K562 (cell line): Measurements from ENCODE around the gene NUB1. TPM values are rescaled to one million over a fixed set of nuclear protein-coding genes. Genes with fewer than 3 reads are reported as not detected.

ENCODE experiments used
- ATAC-seq: fragments of 200-7000 bp; cut with Tn5 transposase; 3 replicates; pipeline ENCODE4 v1.9.1; 2020; ENCODE audit warnings: moderate library complexity
- BruUV-seq: library from RNA; stranded (reverse); fragments of 400-500 nt; replicated peaks from 2 replicates; lab custom pipeline; 2021; lab: Mats Ljungman, UMichigan
- CTCF ChIA-PET: fragments of 300-600 bp; formaldehyde crosslinking; extraction: SDS; loops from one replicate; lab custom pipeline; 2021; ENCODE audit warnings: low intra/inter-chr PET ratio; lab: Yijun Ruan, JAX
- POLR2A ChIA-PET: fragments of 300-600, 350-650 bp; sonication (Branson Sonifier 250); formaldehyde crosslinking; extraction: SDS; loops from one replicate; lab custom pipeline; 2021; ENCODE audit warnings: antibody characterized with exemption, inconsistent platforms; lab: Yijun Ruan, JAX
- DNase-seq, 4 experiments: peaks; one replicate each; pipeline versions ENCODE4 v3.0.0 to v3.0.0-alpha.2; 2011 to 2018; ENCODE audit warnings: low spot score in 3 of 4, mixed read lengths in 3 of 4; ENCODE audit errors: extremely low read depth in 1 of 4
- FAIRE-seq: peaks from 2 replicates; lab custom pipeline; 2011; peaks lifted over from hg19 to GRCh38; lab: Jason Lieb, UNC
- H2AFZ ChIP-seq: 2 replicates; pipeline ENCODE4 v1.6.0; 2011; ENCODE audit warnings: low read depth, low read length, control low read depth, inconsistent platforms
- H3K27ac ChIP-seq: fragments of 200-600 bp; 3 replicates; pipeline ENCODE4 v1.8.0; 2011; ENCODE audit warnings: low read depth, mild to moderate bottlenecking, control low read depth, inconsistent platforms, low read length, moderate library complexity, mixed read lengths; ENCODE audit errors: extremely low read depth
- H3K27me3 ChIP-seq, 2 experiments: fragments of 300-600 bp in 1 of 2; 2 replicates in 1 of 2; 3 replicates in 1 of 2; pipeline versions ENCODE4 v1.6.0 to v1.8.0; 2011; ENCODE audit warnings: inconsistent platforms in 2 of 2, low read length in 2 of 2, mild to moderate bottlenecking in 1 of 2, mixed read lengths in 1 of 2, moderate library complexity in 1 of 2; ENCODE audit not compliant: control insufficient read depth in 2 of 2, insufficient read depth in 2 of 2
- H3K36me3 ChIP-seq: fragments of 300-600 bp; 3 replicates; pipeline ENCODE4 v1.8.0; 2011; ENCODE audit warnings: mild to moderate bottlenecking, low read length, inconsistent platforms; ENCODE audit not compliant: control insufficient read depth, insufficient read depth
- H3K4me1 ChIP-seq, 2 experiments: fragments of 200-600 bp in 1 of 2; replicated peaks in 1 of 2; 2 replicates in 1 of 2; 3 replicates in 1 of 2; pipeline versions ENCODE4 v1.5.1 to v1.8.0; 2011; ENCODE audit warnings: inconsistent platforms in 2 of 2, low read length in 2 of 2, mild to moderate bottlenecking in 1 of 2, mixed read lengths in 1 of 2, moderate library complexity in 1 of 2; ENCODE audit not compliant: control insufficient read depth in 2 of 2, insufficient read depth in 2 of 2
- H3K4me2 ChIP-seq: 2 replicates; pipeline ENCODE4 v1.6.1; 2011; ENCODE audit warnings: low read length, control low read depth, inconsistent platforms, mixed read lengths; ENCODE audit not compliant: insufficient read depth
- H3K4me3 ChIP-seq: fragments of 200-600 bp; sonication (generic), shearing (Covaris generic); 2 replicates; pipeline ENCODE4 v1.5.1; 2016; ENCODE audit warnings: control low read depth, inconsistent platforms
- H3K79me2 ChIP-seq: fragments of 200-600 bp; 3 replicates; pipeline ENCODE4 v1.8.0; 2011; ENCODE audit warnings: low read length, inconsistent platforms; ENCODE audit not compliant: control insufficient read depth, insufficient read depth
- H3K9ac ChIP-seq, 2 experiments: 2 replicates each; pipeline versions ENCODE4 v1.6.0 to v1.6.1; 2011; ENCODE audit warnings: low read depth in 2 of 2, low read length in 2 of 2, control low read depth in 1 of 2, inconsistent platforms in 1 of 2, mild to moderate bottlenecking in 1 of 2, mixed read lengths in 1 of 2; ENCODE audit not compliant: insufficient read depth in 1 of 2
- H3K9me1 ChIP-seq: one replicate; pipeline ENCODE4 v1.6.0; 2011; ENCODE audit warnings: inconsistent platforms, mild to moderate bottlenecking, low read length, moderate library complexity; ENCODE audit not compliant: control insufficient read depth, insufficient read depth
- H3K9me3 ChIP-seq: replicated peaks from 2 replicates; pipeline ENCODE4 v1.5.1; 2011; ENCODE audit warnings: low read depth, low read length, inconsistent platforms; ENCODE audit not compliant: control insufficient read depth, insufficient read depth
- H4K20me1 ChIP-seq: replicated peaks from 2 replicates; pipeline ENCODE4 v1.6.1; 2011; ENCODE audit warnings: low read length, inconsistent platforms, mixed read lengths; ENCODE audit not compliant: control insufficient read depth, insufficient read depth
- CREB3L1 ChIP-seq: fragments of 450-650 bp; IDR thresholded peaks from 2 replicates; pipeline ENCODE4 v1.6.1; 2014; ENCODE audit warnings: low read depth, mild to moderate bottlenecking, moderate library complexity, borderline replicate concordance
- EZH2 ChIP-seq: IDR thresholded peaks from 2 replicates; pipeline ENCODE4 v1.6.1; 2012; ENCODE audit warnings: low read depth, mild to moderate bottlenecking, inconsistent platforms, low read length, borderline replicate concordance
- MAZ ChIP-seq, 2 experiments: fragments of 450-650 bp in 1 of 2; sonication (generic) in 1 of 2; formaldehyde crosslinking; IDR thresholded peaks in 1 of 2; conservative IDR thresholded peaks in 1 of 2; 2 replicates each; pipeline versions ENCODE4 v1.4.0 to v1.5.0; 2020; ENCODE audit warnings: mild to moderate bottlenecking in 1 of 2, missing genetic modification reagents in 1 of 2
- NR2C1 ChIP-seq, 2 experiments: fragments of 450-650 bp; IDR thresholded peaks; 2 replicates each; pipeline ENCODE4 v1.6.1; 2017; ENCODE audit warnings: mild to moderate bottlenecking in 2 of 2, antibody characterized with exemption in 1 of 2, inconsistent platforms in 1 of 2, missing compliant biosample characterization in 1 of 2, missing genetic modification characterization in 1 of 2
- POLR2A ChIP-seq: fragments of 450-650 bp; conservative IDR thresholded peaks from 2 replicates; pipeline ENCODE4 v1.6.1; 2016
- PURB ChIP-seq: sonication (generic); formaldehyde crosslinking; IDR thresholded peaks from 2 replicates; pipeline ENCODE4 v1.9.0; 2021; ENCODE audit warnings: low read depth, mild to moderate bottlenecking, missing genetic modification reagents
- RBM22 ChIP-seq: fragments of 200-400 bp; formaldehyde crosslinking; IDR thresholded peaks from 2 replicates; pipeline ENCODE4 v1.6.1; 2018; ENCODE audit warnings: low read length, low read depth; ENCODE audit not compliant: poor library complexity, severe bottlenecking
- RFX5 ChIP-seq: IDR thresholded peaks from 2 replicates; pipeline ENCODE4 v1.6.1; 2011; ENCODE audit warnings: low read depth, mild to moderate bottlenecking, improper control_type of control experiment, low read length
- SLC30A9 ChIP-seq: fragments of 250-450 bp; sonication (Bioruptor Pico); IDR thresholded peaks from 2 replicates; pipeline ENCODE4 v1.8.0; 2022; ENCODE audit warnings: mild to moderate bottlenecking, moderate library complexity
- SMAD2 ChIP-seq: fragments of 150-350 bp; IDR thresholded peaks from 2 replicates; pipeline ENCODE4 v1.6.1; 2014; ENCODE audit warnings: low read depth, mild to moderate bottlenecking, low read length
- SMARCE1 ChIP-seq: fragments of 450-650 bp; IDR thresholded peaks from 2 replicates; pipeline ENCODE4 v1.7.1; 2016; ENCODE audit warnings: mild to moderate bottlenecking
- SREBF1 ChIP-seq: fragments of 150-350 bp; IDR thresholded peaks from 2 replicates; pipeline ENCODE4 v1.6.1; 2014; ENCODE audit warnings: antibody characterized with exemption, low read depth, low read length, borderline replicate concordance
- ZNF140 ChIP-seq: fragments of 250-450 bp; sonication (Bioruptor Pico); IDR thresholded peaks from 2 replicates; pipeline ENCODE4 v1.8.0; 2021; ENCODE audit warnings: moderate library complexity, mild to moderate bottlenecking, inconsistent platforms
- ZNF212 ChIP-seq: fragments of 450-650 bp; formaldehyde crosslinking; IDR thresholded peaks from 2 replicates; pipeline ENCODE4 v1.4.0; 2020; ENCODE audit warnings: mild to moderate bottlenecking
- ZNF431 ChIP-seq: sonication (generic); formaldehyde crosslinking; IDR thresholded peaks from 2 replicates; pipeline ENCODE4 v1.8.0; 2022; ENCODE audit warnings: mild to moderate bottlenecking, missing genetic modification reagents
- ZNF57 ChIP-seq: fragments of 450-650 bp; formaldehyde crosslinking; IDR thresholded peaks from 2 replicates; pipeline ENCODE4 v1.4.0; 2020; ENCODE audit warnings: mild to moderate bottlenecking, moderate library complexity
- ZNF780A ChIP-seq: fragments of 250-450 bp; sonication (Bioruptor Pico); IDR thresholded peaks from 2 replicates; pipeline ENCODE4 v1.5.0; 2021; ENCODE audit warnings: mild to moderate bottlenecking
- in situ Hi-C: fragments of 300-500 bp; cut with MboI; formaldehyde crosslinking; loops from 4 replicates; pipeline ENCODE4 v1.15.0; 2018; ENCODE audit warnings: inconsistent platforms, mixed read lengths
- intact Hi-C: fragments of 100-400 bp; cut with micrococcal nuclease; formaldehyde crosslinking; loops from 2 replicates; pipeline ENCODE4 v1.14.2; 2022
- polyA plus RNA-seq, 8 experiments: library from polyadenylated mRNA; depleted of rRNA in 4 of 8; stranded (reverse) in 5 of 8; unstranded in 3 of 8; fragments of >200 nt; fragmentation: Nextera tagmentation in 2 of 8; fragmentation: Illumina TruSeq in 1 of 8; extraction: Ambion mirVana in 2 of 8; extraction: Trizol in 1 of 8; gene quantifications; 2 replicates each; pipeline versions ENCODE4 v1.2.1 to v1.2.3, GENCODE V29; 2011 to 2014; ENCODE audit warnings: inconsistent platforms in 1 of 8, missing spikeins in 1 of 8
- total RNA-seq, 7 experiments: library from RNA; depleted of rRNA in 6 of 7; stranded (reverse); fragments of >200 nt in 6 of 7; fragmentation: Illumina TruSeq in 2 of 7; extraction: Trizol in 2 of 7; gene quantifications; 2 replicates each; pipeline versions ENCODE4 v1.2.1 to v1.2.3, GENCODE V29; 2011 to 2021; ENCODE audit warnings: low replicate concordance in 1 of 7
- TF ChIP-seq, protein P1 (sequence below): IDR thresholded peaks from 2 replicates; pipeline ENCODE4 v1.6.1; 2016; ENCODE audit warnings: missing genetic modification characterization, missing compliant biosample characterization

The NUB1 gene
- total and polyA plus RNA-seq, 9 of the 15 experiments (the other 6 are each of a cell fraction or from before 2014, with no cell fraction given), result 43.2 to 159 (median 85.2) TPM

DNA sequence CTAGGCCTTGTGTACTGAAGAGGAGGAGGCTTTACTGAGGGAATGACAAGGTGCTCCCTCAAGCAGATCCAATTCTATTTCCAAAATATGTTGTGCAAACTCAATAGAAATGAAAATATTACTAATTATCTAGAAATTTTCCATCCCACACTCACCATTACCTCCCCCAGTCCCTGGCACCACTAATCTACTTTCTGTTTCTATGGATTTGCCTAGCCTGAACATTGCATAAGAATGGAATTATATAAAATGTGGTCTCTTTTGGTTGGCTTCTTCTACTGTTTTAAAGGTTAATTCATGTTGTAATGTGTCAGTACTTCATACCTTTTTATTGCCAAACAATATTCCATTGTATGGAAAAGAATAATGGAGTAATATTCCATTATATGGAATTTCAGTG, 18.7 kb upstream of the NUB1 start:
- H3K9me1 ChIP-seq, result no peaks in the 10 kb centered on the region
- peaks cover 5% of the 10 kb centered on the region; the same call in 1 of the 2 replicates for H3K9me3 ChIP-seq
- H3K27me3 ChIP-seq, result peaks cover 4% of the 10 kb centered on the region in 2 experiments; a peak in 1 of 5 replicates
- no peaks in the 10 kb centered on the region for H3K4me1 ChIP-seq
- FAIRE-seq (no peak), ATAC-seq (no peak), DNase-seq (no peak)
- H3K9ac ChIP-seq, result no peak overlapping the region
- TF ChIP-seq, protein P1, sequence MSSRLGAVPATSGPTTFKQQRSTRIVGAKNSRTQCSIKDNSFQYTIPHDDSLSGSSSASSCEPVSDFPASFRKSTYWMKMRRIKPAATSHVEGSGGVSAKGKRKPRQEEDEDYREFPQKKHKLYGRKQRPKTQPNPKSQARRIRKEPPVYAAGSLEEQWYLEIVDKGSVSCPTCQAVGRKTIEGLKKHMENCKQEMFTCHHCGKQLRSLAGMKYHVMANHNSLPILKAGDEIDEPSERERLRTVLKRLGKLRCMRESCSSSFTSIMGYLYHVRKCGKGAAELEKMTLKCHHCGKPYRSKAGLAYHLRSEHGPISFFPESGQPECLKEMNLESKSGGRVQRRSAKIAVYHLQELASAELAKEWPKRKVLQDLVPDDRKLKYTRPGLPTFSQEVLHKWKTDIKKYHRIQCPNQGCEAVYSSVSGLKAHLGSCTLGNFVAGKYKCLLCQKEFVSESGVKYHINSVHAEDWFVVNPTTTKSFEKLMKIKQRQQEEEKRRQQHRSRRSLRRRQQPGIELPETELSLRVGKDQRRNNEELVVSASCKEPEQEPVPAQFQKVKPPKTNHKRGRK (tag), result no peak
- TF ChIP-seq POLR2A (no peak), ZNF431 (CRISPR knock-in tag) (no peak), SMAD2 (no peak), NR2C1 (IDR thresholded peaks at IDR 0.05) (no peak), NR2C1 (tag; IDR thresholded peaks at IDR 0.05) (no peak), ZNF140 (no peak), SMARCE1 (no peak), RFX5 (no peak), ZNF212 (CRISPR knock-in tag) (no peak), SREBF1 (no peak), ZNF780A (CRISPR knock-in tag) (no peak), EZH2 (no peak), PURB (CRISPR knock-in tag) (no peak), CREB3L1 (no peak), MAZ (CRISPR knock-in tag; conservative IDR thresholded peaks at IDR 0.05 in 1 of 2, IDR thresholded peaks at IDR 0.05 in 1 of 2) (no peak), ZNF57 (CRISPR knock-in tag) (no peak), RBM22 (no peak), SLC30A9 (CRISPR knock-in tag) (no peak)
- H3K36me3 ChIP-seq, result no peaks in the 10 kb centered on the region
- no peaks in the 10 kb centered on the region for H3K79me2 ChIP-seq
- ChIA-PET CTCF (no interaction called here), POLR2A (interaction anchor here (1.3 kb wide), 1 partner anchor 18 kb away, joined by 4 read pairs; the partner anchor contains the start of gene NUB1)
- no peak overlapping the region for H3K4me3 ChIP-seq
- H4K20me1 ChIP-seq, result no peaks in the 10 kb centered on the region
- intact Hi-C loops, result no loop called here
- in situ Hi-C loops, result no loop called here
- BruUV-seq, result no TSS peak
- H2AFZ ChIP-seq, result no peak overlapping the region
- H3K27ac ChIP-seq, result no peak overlapping the region
- no peak overlapping the region for H3K4me2 ChIP-seq
